Activated CD8-positive, alpha-beta memory T cell treated with anti-CD3 and anti-CD28 coated beads, Interleukin-2, amount 50 U/mL, for 1 hour (primary cell): ENCODE results near the gene FOXE1.

Experiments used
- DNase-seq: peaks from one replicate; pipeline ENCODE4 v3.0.0-alpha.2; 2020; ENCODE audit errors: extremely low read depth

Gene FOXE1

GRCh38 chr9:97853056-97853843 is at the start of gene FOXE1:
FOXE1 (plus strand) TSS chr9:97853226; CDS start chr9:97853915, 689 bp downstream.
- no peak for DNase-seq

GRCh38 chr9:97804059-97804365 is 49.0 kb upstream of the FOXE1 start:
- DNase-seq: no peak

- no peak for DNase-seq
Measured at GRCh38 chr9:97806721-97807120, 46.3 kb upstream of the FOXE1 start.

GRCh38 chr9:97807681-97808080 is 45.3 kb upstream of the FOXE1 start:
- no peak for DNase-seq

- DNase-seq: no peak
Measured at GRCh38 chr9:97808415-97808814, 44.6 kb upstream of the FOXE1 start.

GRCh38 chr9:97808972-97809371 is 44.1 kb upstream of the FOXE1 start:
- DNase-seq: no peak

GRCh38 chr9:97809666-97810344 is 43.2 kb upstream of the FOXE1 start:
- DNase-seq: no peak

- DNase-seq: no peak
Measured at GRCh38 chr9:97811533-97812246, 41.3 kb upstream of the FOXE1 start.

GRCh38 chr9:97812247-97812543 is 40.8 kb upstream of the FOXE1 start:
- no peak for DNase-seq

- no peak for DNase-seq
Measured at GRCh38 chr9:97813072-97813471, 40.0 kb upstream of the FOXE1 start.

- DNase-seq: no peak
Measured at GRCh38 chr9:97819735-97820134, 33.3 kb upstream of the FOXE1 start.

GRCh38 chr9:97820373-97820772 is 32.7 kb upstream of the FOXE1 start:
- no peak for DNase-seq

GRCh38 chr9:97830884-97831829 is 21.9 kb upstream of the FOXE1 start:
- DNase-seq: no peak

GRCh38 chr9:97831843-97832636 is 21.0 kb upstream of the FOXE1 start:
- DNase-seq: no peak

- no peak for DNase-seq
Measured at GRCh38 chr9:97840521-97840920, 12.5 kb upstream of the FOXE1 start.

GRCh38 chr9:97842960-97843359 is 10.1 kb upstream of the FOXE1 start:
- no peak for DNase-seq

GRCh38 chr9:97845130-97845529 is 7.9 kb upstream of the FOXE1 start:
- DNase-seq: no peak

GRCh38 chr9:97845763-97846162 is 7.3 kb upstream of the FOXE1 start:
- DNase-seq: no peak

- no peak for DNase-seq
Measured at GRCh38 chr9:97846347-97846746, 6.7 kb upstream of the FOXE1 start.

- DNase-seq: no peak
Measured at GRCh38 chr9:97847474-97848214, 5.4 kb upstream of the FOXE1 start.

- DNase-seq: no peak
Measured at GRCh38 chr9:97848215-97848479, 4.9 kb upstream of the FOXE1 start.
